SK-N-SH treated with all-trans-retinoic acid at 6 μM for 48 hours (cell line): Measurements from ENCODE around the gene DCTN4.

Experiments
- ATAC-seq: fragments of 200-7000 bp; cut with Tn5 transposase; 3 replicates; pipeline ENCODE4 v1.9.1; 2020; ENCODE audit warnings: mild to moderate bottlenecking, moderate library complexity
- ARNTL ChIP-seq: fragments of 450-650 bp; formaldehyde crosslinking; IDR thresholded peaks from 2 replicates; pipeline ENCODE4 v1.5.0; 2020; ENCODE audit warnings: low read depth, mild to moderate bottlenecking, moderate library complexity, borderline replicate concordance
- BACH2 ChIP-seq: fragments of 250-450 bp; sonication (Bioruptor Pico); IDR thresholded peaks from 2 replicates; pipeline ENCODE4 v1.9.0; 2021; ENCODE audit warnings: mild to moderate bottlenecking, borderline replicate concordance
- CSDC2 ChIP-seq: fragments of 250-450 bp; sonication (Bioruptor Pico); IDR thresholded peaks from 2 replicates; pipeline ENCODE4 v1.5.0; 2020; ENCODE audit warnings: mild to moderate bottlenecking, moderate library complexity
- ESRRG ChIP-seq: fragments of 250-450 bp; sonication (Bioruptor Pico); IDR thresholded peaks from 2 replicates; pipeline ENCODE4 v1.6.1; 2021; ENCODE audit warnings: mild to moderate bottlenecking
- GLIS3 ChIP-seq: fragments of 250-450 bp; sonication (Bioruptor Pico); IDR thresholded peaks from 2 replicates; pipeline ENCODE4 v1.5.0; 2020; ENCODE audit warnings: mild to moderate bottlenecking, moderate library complexity
- ISL1 ChIP-seq: fragments of 250-450 bp; sonication (Bioruptor Pico); IDR thresholded peaks from 2 replicates; pipeline ENCODE4 v2.1.2; 2022; ENCODE audit warnings: mild to moderate bottlenecking, moderate library complexity
- OSR1 ChIP-seq: fragments of 250-450 bp; sonication (Bioruptor Pico); IDR thresholded peaks from 2 replicates; pipeline ENCODE4 v1.8.0; 2022; ENCODE audit warnings: moderate library complexity, mild to moderate bottlenecking, inconsistent platforms
- PATZ1 ChIP-seq: fragments of 250-450 bp; sonication (Bioruptor Pico); IDR thresholded peaks from 2 replicates; pipeline ENCODE4 v1.8.0; 2020; ENCODE audit warnings: mild to moderate bottlenecking, moderate library complexity, borderline replicate concordance
- POU6F1 ChIP-seq: fragments of 250-450 bp; sonication (Bioruptor Pico); IDR thresholded peaks from 2 replicates; pipeline ENCODE4 v1.8.0; 2021; ENCODE audit warnings: low read depth, mild to moderate bottlenecking, moderate library complexity, borderline replicate concordance
- PPARA ChIP-seq: fragments of 250-450 bp; sonication (Bioruptor Pico); IDR thresholded peaks from 2 replicates; pipeline ENCODE4 v1.5.0; 2020; ENCODE audit warnings: mild to moderate bottlenecking, borderline replicate concordance
- RARB ChIP-seq: fragments of 250-450 bp; sonication (Bioruptor Pico); IDR thresholded peaks from 2 replicates; pipeline ENCODE4 v1.8.0; 2021; ENCODE audit warnings: mild to moderate bottlenecking, moderate library complexity
- SNAI2 ChIP-seq: fragments of 250-450 bp; sonication (Bioruptor Pico); IDR thresholded peaks from 2 replicates; pipeline ENCODE4 v1.5.0; 2020; ENCODE audit warnings: mild to moderate bottlenecking, moderate library complexity
- TOX ChIP-seq: fragments of 250-450 bp; sonication (Bioruptor Pico); IDR thresholded peaks from 2 replicates; pipeline ENCODE4 v1.8.0; 2021; ENCODE audit warnings: mild to moderate bottlenecking, moderate library complexity, borderline replicate concordance
- TSHZ2 ChIP-seq: fragments of 250-450 bp; sonication (Bioruptor Pico); IDR thresholded peaks from 2 replicates; pipeline ENCODE4 v1.5.0; 2020; ENCODE audit warnings: mild to moderate bottlenecking, moderate library complexity
- ZC3H10 ChIP-seq: fragments of 250-450 bp; sonication (Bioruptor Pico); IDR thresholded peaks from 2 replicates; pipeline ENCODE4 v1.5.1; 2021; ENCODE audit warnings: mild to moderate bottlenecking, moderate library complexity
- ZFP3 ChIP-seq: fragments of 250-450 bp; sonication (Bioruptor Pico); IDR thresholded peaks from 2 replicates; pipeline ENCODE4 v1.5.0; 2020; ENCODE audit warnings: mild to moderate bottlenecking, moderate library complexity
- ZFP30 ChIP-seq: fragments of 450-650 bp; formaldehyde crosslinking; IDR thresholded peaks from 2 replicates; pipeline ENCODE4 v1.5.0; 2022; ENCODE audit warnings: mild to moderate bottlenecking, moderate library complexity
- ZNF70 ChIP-seq: fragments of 450-650 bp; formaldehyde crosslinking; IDR thresholded peaks from 2 replicates; pipeline ENCODE4 v1.5.0; 2020; ENCODE audit warnings: mild to moderate bottlenecking, moderate library complexity
- ZNF8 ChIP-seq: fragments of 450-650 bp; formaldehyde crosslinking; IDR thresholded peaks from 2 replicates; pipeline ENCODE4 v1.5.0; 2020; ENCODE audit warnings: mild to moderate bottlenecking, moderate library complexity

DCTN4 gene

GRCh38 chr5:150731669-150732242 is 27.1 kb downstream of the DCTN4 start:
- TF ChIP-seq ZFP30 (CRISPR knock-in tag) (no peak), TOX (CRISPR knock-in tag) (no peak), ISL1 (CRISPR knock-in tag) (no peak), RARB (CRISPR knock-in tag) (no peak), ESRRG (CRISPR knock-in tag) (no peak), GLIS3 (CRISPR knock-in tag) (no peak), OSR1 (no peak)
- ATAC-seq, result no peak

- ATAC-seq, result peak; percentile 99
- TF ChIP-seq PATZ1 (CRISPR knock-in tag) (0 out of 2 replicates have a peak, but pooled peaks have one; percentile 29), ZC3H10 (CRISPR knock-in tag) (0 out of 2 replicates have a peak, but pooled peaks have one; percentile 13), POU6F1 (CRISPR knock-in tag) (no peak), ISL1 (CRISPR knock-in tag) (peak; percentile 24; the same call in 1 of the 2 replicates), RARB (CRISPR knock-in tag) (no peak), TSHZ2 (CRISPR knock-in tag) (no peak)
These were observed 29.0 kb downstream of the DCTN4 start for GRCh38 chr5:150729859-150730258.

- no peak for TF ChIP-seq ZFP3
- TF ChIP-seq TSHZ2 (CRISPR knock-in tag), result no peak
- TF ChIP-seq POU6F1 (CRISPR knock-in tag), result no peak
- TF ChIP-seq ZNF8 (CRISPR knock-in tag), result no peak
- no peak for TF ChIP-seq TOX (CRISPR knock-in tag)
- TF ChIP-seq ISL1 (CRISPR knock-in tag), result no peak
- no peak for TF ChIP-seq SNAI2
- no peak for ATAC-seq
These were observed 35.0 kb downstream of the DCTN4 start for GRCh38 chr5:150723845-150724244.

- TF ChIP-seq PPARA (CRISPR knock-in tag), result no peak
- no peak for TF ChIP-seq ZNF70 (CRISPR knock-in tag)
- TF ChIP-seq ESRRG (CRISPR knock-in tag), result no peak
- no peak for TF ChIP-seq POU6F1 (CRISPR knock-in tag)
- TF ChIP-seq RARB (CRISPR knock-in tag), result no peak
- TF ChIP-seq ARNTL (CRISPR knock-in tag), result no peak
- TF ChIP-seq BACH2 (CRISPR knock-in tag), result no peak
- TF ChIP-seq CSDC2 (CRISPR knock-in tag), result no peak
- TF ChIP-seq, all 23 proteins: peak for 0
- ATAC-seq, result no peak
These were observed 48.7 kb downstream of the DCTN4 start for GRCh38 chr5:150710165-150710564.
